Muscle layer of colon (tissue), 2 donors: ENCODE measurements around the gene SDCCAG8.

ENCODE experiments used
- H3K27ac ChIP-seq: one replicate; pipeline ENCODE4 v1.7.0; 2013; ENCODE audit warnings: low read depth, mild to moderate bottlenecking, low read length, moderate library complexity
- H3K27me3 ChIP-seq, 2 donors: one replicate each; pipeline ENCODE4 v1.7.0; 2013; ENCODE audit warnings: low read length in 2 of 2, mild to moderate bottlenecking in 2 of 2; ENCODE audit not compliant: insufficient read depth in 2 of 2, control insufficient read depth in 1 of 2
- H3K36me3 ChIP-seq: one replicate; pipeline ENCODE4 v1.7.0; 2013; ENCODE audit warnings: mild to moderate bottlenecking, low read length; ENCODE audit not compliant: insufficient read depth
- H3K4me1 ChIP-seq: one replicate; pipeline ENCODE4 v1.7.0; 2013; ENCODE audit warnings: mild to moderate bottlenecking, low read length; ENCODE audit not compliant: insufficient read depth
- H3K4me3 ChIP-seq, 2 donors: one replicate each; pipeline ENCODE4 v1.7.0; 2013; ENCODE audit warnings: low read length in 2 of 2, low read depth in 1 of 2, mild to moderate bottlenecking in 1 of 2, moderate library complexity in 1 of 2
- H3K9ac ChIP-seq: one replicate; pipeline ENCODE4 v1.7.0; 2013; ENCODE audit warnings: low read length
- H3K9me3 ChIP-seq: one replicate; pipeline ENCODE4 v1.7.0; 2013; ENCODE audit warnings: mild to moderate bottlenecking, low read length
- donor health status: abdominal sarcoma.
- donor health status: Adenocarcinoma of cecum.

SDCCAG8 gene

DNA sequence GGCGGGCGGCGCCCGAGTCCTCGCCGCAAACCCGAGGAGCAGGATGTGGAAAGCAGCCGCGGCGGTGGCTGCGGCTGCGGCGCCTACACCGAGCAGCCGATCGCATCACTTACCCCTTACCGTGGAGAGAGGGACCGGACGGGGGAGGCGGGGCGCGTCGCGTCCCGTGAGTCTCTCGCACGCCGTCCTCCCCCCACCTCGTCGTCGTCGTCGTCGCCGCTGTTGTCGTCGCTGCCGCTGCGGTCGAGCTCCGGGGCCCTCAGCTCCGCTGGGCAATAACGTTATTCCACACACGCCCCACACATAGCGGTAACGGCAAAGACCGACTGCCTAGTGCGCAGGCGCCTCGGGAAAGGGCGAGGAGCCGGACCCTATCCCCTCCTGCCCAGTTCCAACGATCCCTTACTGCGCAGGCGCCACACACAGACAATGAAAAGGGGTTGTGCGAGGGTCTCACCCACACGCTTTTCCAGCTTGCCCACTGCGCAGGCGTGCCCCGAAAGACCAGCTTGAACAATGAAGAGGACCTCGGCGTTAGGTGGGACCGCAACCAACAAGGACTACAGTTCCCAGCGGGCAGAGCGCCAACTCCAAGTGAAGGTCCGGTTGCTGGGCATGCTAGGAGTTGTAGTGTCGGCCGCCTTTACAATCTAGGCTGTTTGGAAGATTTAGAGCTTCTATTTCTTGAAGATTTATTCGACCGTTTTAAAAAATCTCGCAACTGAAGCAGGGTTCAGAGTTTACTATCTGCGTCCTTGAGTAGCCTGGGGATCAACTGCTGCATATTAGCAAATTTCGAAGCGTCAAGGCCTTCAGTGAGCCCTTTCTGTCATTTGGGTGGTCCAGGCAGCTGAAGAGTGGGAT lies 682 bp upstream of the SDCCAG8 start, which contains the start of gene CEP170:
TSS of gene CEP170 (minus strand) at position 355 of the 864 bp plus-strand sequence. CDS start 30,001 bp downstream, outside the sequence.
- Histone ChIP-seq H3K27ac (peak within 1 kb of the TSS; percentile 83), H3K4me3 (peak within 1 kb of the TSS; percentile 89 to 94), H3K27me3 (no peaks in the 10 kb centered on the region), H3K9ac (peak within 1 kb of the TSS; percentile 94), H3K4me1 (peaks cover 20% of the 10 kb centered on the region), H3K36me3 (no peaks in the 10 kb centered on the region), H3K9me3 (no peaks in the 10 kb centered on the region)

DNA sequence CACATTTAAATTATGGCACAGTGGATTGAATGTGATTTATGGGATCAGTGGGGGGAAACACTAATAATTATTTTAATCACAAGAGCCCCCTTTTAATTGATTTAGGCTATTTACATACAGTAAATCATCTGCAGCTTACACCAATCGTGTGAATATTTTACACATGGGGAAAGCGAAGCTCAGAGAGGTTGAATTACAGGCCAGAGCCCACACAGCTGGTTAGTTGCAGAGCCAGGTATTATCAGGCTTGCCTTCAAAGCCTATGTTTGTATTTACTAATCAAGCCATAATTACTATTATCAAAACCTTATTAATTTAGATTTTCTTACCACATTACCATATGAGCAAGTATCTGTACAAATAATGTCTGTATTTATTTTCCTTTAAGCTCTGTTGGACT lies 749 bp downstream of the SDCCAG8 start:
- H3K4me3 ChIP-seq: peak overlapping the region; percentile 72 to 94
- H3K4me1 ChIP-seq: peaks cover 20% of the 10 kb centered on the region
- no peaks in the 10 kb centered on the region for H3K36me3 ChIP-seq
- H3K9ac ChIP-seq: peak overlapping the region; percentile 94
- H3K27me3 ChIP-seq: no peaks in the 10 kb centered on the region
- H3K9me3 ChIP-seq: no peaks in the 10 kb centered on the region
- peak overlapping the region; percentile 83 for H3K27ac ChIP-seq

DNA sequence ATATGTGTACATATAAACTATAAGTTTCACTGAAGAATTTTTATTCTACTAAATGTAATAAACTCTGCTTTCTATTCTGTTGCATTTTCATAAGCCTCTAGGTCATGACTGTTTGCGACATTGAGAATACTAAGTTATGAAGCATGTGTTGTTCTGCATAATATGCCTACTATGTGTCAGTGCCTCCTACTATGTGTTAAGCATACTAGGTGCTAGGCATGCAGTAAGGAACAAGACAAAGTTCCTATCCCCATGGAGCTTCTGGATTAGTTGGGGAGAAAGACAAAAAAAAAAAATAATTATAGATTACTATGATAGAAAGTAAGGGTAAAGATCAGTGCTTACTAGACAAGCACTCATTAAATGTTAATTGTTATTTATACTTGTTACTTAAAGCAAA lies 1.3 kb downstream of the SDCCAG8 start:
- H3K4me3 ChIP-seq: no peak overlapping the region
- no peak overlapping the region for H3K27ac ChIP-seq
- H3K9ac ChIP-seq: no peak overlapping the region
- no peaks in the 10 kb centered on the region for H3K36me3 ChIP-seq
- H3K27me3 ChIP-seq: no peaks in the 10 kb centered on the region
- H3K4me1 ChIP-seq: peaks cover 17% of the 10 kb centered on the region
- no peaks in the 10 kb centered on the region for H3K9me3 ChIP-seq

DNA sequence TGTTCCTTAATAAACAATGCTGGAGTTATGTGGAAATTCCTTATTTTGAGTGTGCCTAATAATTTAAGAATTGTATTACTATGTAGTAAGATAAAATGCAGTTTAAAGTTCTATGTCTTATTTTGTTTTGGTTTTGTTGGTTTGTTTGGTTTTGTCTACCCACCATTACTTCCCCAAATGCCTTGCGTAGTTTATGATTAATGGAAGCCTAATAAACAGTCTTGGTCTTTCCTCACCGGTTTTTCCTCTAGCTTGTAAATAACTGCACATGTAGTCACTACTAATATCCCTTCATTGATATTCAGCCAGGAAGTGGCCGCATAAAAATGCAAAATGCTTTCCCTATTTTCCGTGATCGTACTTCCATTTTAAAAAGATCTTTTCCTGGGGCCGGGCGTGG lies 2.9 kb downstream of the SDCCAG8 start:
- no peak overlapping the region for H3K27ac ChIP-seq
- H3K4me1 ChIP-seq: peaks cover 8% of the 10 kb centered on the region
- no peaks in the 10 kb centered on the region for H3K27me3 ChIP-seq
- no peak overlapping the region for H3K4me3 ChIP-seq
- H3K9me3 ChIP-seq: no peaks in the 10 kb centered on the region
- no peaks in the 10 kb centered on the region for H3K36me3 ChIP-seq
- no peak overlapping the region for H3K9ac ChIP-seq

DNA sequence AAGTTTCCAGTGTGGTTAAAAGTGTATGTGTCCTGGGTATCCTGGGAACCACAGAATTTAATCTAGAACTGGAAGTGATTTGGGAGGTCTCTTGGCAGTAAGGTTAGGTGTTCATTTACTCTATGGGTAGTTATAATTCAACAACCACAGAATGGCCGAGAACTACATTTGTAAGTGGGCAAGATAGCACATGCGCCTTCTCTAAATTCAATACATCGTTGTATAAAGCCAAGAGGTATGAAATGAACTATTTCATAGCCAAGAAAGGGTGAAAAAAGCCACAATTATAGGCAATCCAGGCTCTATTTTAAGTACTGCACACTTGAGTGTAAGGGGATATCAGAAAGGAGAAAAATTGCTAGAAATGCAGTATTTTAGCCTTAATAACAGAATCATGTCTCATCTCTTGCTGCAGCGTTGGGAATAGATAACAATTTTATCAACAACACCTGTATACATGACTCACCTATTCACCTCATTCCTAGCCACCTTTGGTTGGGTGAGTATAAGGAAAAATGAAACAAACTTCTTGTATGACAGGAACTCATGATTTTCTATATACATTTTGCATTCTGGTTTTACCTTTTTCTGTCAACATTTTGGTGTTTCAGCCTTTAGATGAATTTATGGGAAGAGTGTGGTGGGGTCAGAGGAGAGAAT lies 4.5 kb downstream of the SDCCAG8 start:
- no peaks in the 10 kb centered on the region for H3K36me3 ChIP-seq
- H3K9me3 ChIP-seq: no peaks in the 10 kb centered on the region
- H3K4me1 ChIP-seq: peaks cover 6% of the 10 kb centered on the region
- no peak overlapping the region for H3K4me3 ChIP-seq
- H3K27me3 ChIP-seq: no peaks in the 10 kb centered on the region
- H3K9ac ChIP-seq: no peak overlapping the region
- no peak overlapping the region for H3K27ac ChIP-seq

DNA sequence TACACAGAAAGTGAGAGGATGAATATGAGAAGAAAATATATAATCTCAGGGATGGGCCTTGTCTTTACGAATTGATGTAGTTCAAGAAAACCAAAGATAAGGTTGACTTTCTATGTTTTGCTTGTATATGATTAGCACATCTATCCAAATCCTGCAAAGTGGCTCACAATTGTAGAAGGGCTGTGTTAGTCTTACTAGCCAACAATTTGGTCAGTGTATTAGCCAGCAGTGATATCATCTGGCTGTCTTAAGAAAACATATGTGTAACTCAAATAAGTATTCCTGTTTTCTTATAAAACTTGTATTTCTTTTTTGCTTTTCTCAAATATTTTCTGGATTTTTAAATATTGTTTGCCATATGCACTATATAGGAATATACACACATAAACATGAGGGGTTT lies 5.5 kb downstream of the SDCCAG8 start:
- peaks cover 6% of the 10 kb centered on the region for H3K4me1 ChIP-seq
- no peak overlapping the region for H3K27ac ChIP-seq
- no peaks in the 10 kb centered on the region for H3K36me3 ChIP-seq
- no peak overlapping the region for H3K4me3 ChIP-seq
- H3K9me3 ChIP-seq: no peaks in the 10 kb centered on the region
- H3K27me3 ChIP-seq: no peaks in the 10 kb centered on the region
- H3K9ac ChIP-seq: no peak overlapping the region

DNA sequence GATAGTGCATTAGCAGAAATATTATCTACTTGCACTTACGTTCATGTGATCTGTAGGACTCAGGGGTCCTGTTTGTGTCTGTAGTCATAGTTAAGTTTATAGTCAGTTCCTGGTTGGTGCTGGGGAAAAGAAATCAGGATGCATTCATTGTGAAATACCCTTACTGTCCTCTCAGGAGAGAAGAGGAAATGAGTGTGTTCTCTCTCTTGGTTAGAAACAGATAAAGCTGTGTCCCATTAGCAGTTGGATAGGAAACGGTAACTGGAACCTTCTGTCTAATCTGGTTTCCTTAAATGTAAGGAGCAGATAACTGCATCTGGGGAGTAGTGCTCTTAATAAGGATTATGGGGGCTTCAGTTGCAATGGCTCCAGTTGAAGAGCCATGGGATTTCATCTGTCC lies 8.9 kb downstream of the SDCCAG8 start:
- Histone ChIP-seq H3K9me3 (no peaks in the 10 kb centered on the region), H3K27ac (no peak overlapping the region), H3K27me3 (no peaks in the 10 kb centered on the region), H3K4me1 (no peaks in the 10 kb centered on the region), H3K36me3 (no peaks in the 10 kb centered on the region), H3K4me3 (no peak overlapping the region), H3K9ac (no peak overlapping the region)

DNA sequence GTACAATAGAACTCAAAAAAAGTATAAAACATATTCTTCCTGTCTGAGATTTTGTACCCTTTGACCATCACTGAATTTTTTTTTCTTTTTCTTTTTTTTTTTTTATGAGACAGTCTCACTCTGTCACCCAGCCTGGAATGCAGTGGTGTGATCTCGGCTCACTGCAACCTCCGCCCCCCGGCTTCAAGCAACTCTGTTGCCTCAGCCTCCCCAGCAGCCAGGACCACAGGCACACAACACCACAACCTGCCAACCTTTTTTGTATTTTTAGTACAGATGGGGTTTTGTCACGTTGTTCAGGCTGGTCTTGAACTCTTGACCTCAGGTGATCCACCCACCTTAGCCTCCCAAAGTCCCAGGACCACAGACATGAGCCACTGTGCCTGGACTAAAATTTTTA lies 10.4 kb downstream of the SDCCAG8 start:
- H3K9me3 ChIP-seq: no peaks in the 10 kb centered on the region
- no peak overlapping the region for H3K27ac ChIP-seq
- no peak overlapping the region for H3K9ac ChIP-seq
- no peaks in the 10 kb centered on the region for H3K27me3 ChIP-seq
- H3K36me3 ChIP-seq: no peaks in the 10 kb centered on the region
- no peaks in the 10 kb centered on the region for H3K4me1 ChIP-seq
- H3K4me3 ChIP-seq: no peak overlapping the region

DNA sequence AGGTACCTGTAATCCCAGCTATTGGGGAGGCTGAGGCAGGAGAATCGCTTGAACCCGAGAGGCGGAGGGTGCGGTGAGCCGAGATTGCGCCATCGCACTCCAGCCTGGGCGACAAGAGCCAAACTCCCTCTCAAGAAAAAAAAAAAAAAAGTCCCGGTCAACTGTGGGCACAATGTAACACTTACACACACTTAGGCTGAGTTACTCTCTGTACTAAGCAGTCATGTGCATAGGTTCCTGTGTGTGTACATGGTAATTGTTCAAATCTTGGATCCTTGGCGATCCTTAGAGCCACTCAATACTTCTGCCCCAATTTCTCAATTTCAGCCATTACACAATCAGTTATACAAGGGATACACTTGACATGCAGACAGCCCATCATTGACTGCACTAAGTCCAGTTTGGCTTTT lies 11.6 kb downstream of the SDCCAG8 start:
- Histone ChIP-seq H3K4me3 (no peak overlapping the region), H3K9me3 (no peaks in the 10 kb centered on the region), H3K27me3 (no peaks in the 10 kb centered on the region), H3K4me1 (no peaks in the 10 kb centered on the region), H3K36me3 (no peaks in the 10 kb centered on the region), H3K27ac (no peak overlapping the region), H3K9ac (no peak overlapping the region)

DNA sequence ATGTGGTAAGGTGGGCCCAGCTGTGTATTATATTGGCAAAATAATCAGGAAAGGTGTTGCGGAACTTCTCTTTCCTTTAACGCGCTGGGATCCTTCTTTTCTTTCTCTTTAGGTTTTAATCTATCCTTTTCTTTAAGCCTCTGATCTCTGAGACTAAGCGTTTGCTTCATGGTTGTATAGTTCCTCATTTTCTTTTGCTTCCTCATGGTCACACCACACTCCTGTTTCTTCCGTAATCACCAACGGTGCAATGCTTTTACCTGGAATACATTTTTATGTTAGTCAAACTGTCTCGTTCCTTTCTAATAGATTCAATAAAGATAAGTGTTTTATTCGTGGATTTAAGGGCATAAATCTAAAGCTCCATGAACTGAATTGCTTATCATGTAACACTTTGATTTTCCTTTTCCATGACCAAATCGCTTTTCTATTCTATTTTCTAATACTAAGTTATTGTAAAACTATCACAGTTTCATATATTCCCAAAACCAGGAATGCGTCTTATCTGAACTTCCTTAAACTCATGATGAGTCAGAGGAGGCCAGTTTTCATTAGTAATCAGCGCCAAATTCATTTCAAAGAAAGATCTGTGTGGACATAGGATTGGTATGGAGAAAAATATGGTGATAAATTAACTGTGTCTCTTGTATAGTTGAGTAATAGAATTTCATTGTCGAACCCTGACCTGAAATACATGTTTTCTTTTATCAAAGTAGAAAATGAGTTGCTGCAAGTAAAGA lies 12.2 kb downstream of the SDCCAG8 start:
- no peaks in the 10 kb centered on the region for H3K4me1 ChIP-seq
- no peaks in the 10 kb centered on the region for H3K9me3 ChIP-seq
- no peaks in the 10 kb centered on the region for H3K27me3 ChIP-seq
- no peaks in the 10 kb centered on the region for H3K36me3 ChIP-seq
- H3K4me3 ChIP-seq: no peak overlapping the region
- no peak overlapping the region for H3K9ac ChIP-seq
- H3K27ac ChIP-seq: no peak overlapping the region

DNA sequence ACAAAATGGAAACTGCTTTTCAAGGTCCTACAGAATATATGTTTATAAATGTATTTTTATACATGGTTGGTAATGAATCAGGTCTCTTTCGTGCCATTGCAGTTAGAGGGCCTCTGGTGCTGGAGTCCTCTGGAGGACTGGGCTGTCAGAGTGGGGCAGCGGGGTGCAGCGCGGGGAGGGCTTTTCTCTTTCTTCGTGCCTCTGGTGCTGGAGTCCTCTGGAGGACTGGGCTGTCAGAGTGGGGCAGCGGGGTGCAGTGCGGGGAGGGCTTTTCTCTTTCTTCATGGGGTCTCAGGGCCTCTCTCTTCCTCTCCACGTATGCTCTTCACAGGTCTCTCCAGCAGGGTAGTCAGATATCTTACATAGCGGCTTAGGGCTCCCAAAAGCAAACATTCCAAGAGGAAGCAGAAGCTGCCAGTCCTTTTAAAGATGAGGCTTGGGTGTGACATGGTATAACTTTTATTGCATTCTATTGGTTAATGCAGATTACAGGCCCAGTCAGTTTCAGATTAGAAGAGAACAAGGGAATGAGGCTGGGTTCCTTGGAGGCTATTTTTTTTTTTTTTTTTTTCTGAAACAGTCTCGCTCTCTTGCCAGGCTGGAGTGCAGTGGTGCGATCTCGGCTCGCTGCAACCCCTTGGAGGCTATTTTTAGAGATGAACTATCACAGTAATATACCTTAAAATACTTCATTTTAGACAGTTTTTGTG lies 13.1 kb downstream of the SDCCAG8 start:
- H3K4me1 ChIP-seq: no peaks in the 10 kb centered on the region
- no peaks in the 10 kb centered on the region for H3K36me3 ChIP-seq
- no peak overlapping the region for H3K27ac ChIP-seq
- no peaks in the 10 kb centered on the region for H3K27me3 ChIP-seq
- H3K9ac ChIP-seq: no peak overlapping the region
- no peak overlapping the region for H3K4me3 ChIP-seq
- no peaks in the 10 kb centered on the region for H3K9me3 ChIP-seq
